ENCODE data around the gene KCNK7. TPM values are rescaled to one million over a fixed set of nuclear protein-coding genes. Genes with fewer than 3 reads are reported as not detected.

The KCNK7 gene
- total RNA-seq, 1 experiment from 2014 or later = 0.52 TPM

- no peak for DNase-seq (ENCODE audit: low read depth)
These were observed 38.2 kb downstream of the KCNK7 start for GRCh38 chr11:65557280-65558001.

- peak; percentile 48 for DNase-seq (ENCODE audit: low read depth)
These were observed 38.9 kb downstream of the KCNK7 start for GRCh38 chr11:65556470-65557279.

- DNase-seq (ENCODE audit: low read depth) = peak; percentile 98
These were observed 39.8 kb downstream of the KCNK7 start for GRCh38 chr11:65555693-65556231.

GRCh38 chr11:65554842-65555430, 40.7 kb downstream of the KCNK7 start:
- DNase-seq (ENCODE audit: low read depth) = no peak

GRCh38 chr11:65554057-65554818, 41.4 kb downstream of the KCNK7 start:
- DNase-seq (ENCODE audit: low read depth) = no peak

- no peak for DNase-seq (ENCODE audit: low read depth)
These were observed 42.1 kb downstream of the KCNK7 start for GRCh38 chr11:65553301-65554001.

- DNase-seq (ENCODE audit: low read depth) = no peak
These were observed 43.1 kb downstream of the KCNK7 start for GRCh38 chr11:65552388-65552951.

- no peak for DNase-seq (ENCODE audit: low read depth)
These were observed 43.8 kb downstream of the KCNK7 start for GRCh38 chr11:65551572-65552387.

GRCh38 chr11:65549096-65549495, 46.5 kb downstream of the KCNK7 start:
- no peak for DNase-seq (ENCODE audit: low read depth)

GRCh38 chr11:65548395-65548794, 47.2 kb downstream of the KCNK7 start:
- DNase-seq (ENCODE audit: low read depth) = no peak

GRCh38 chr11:65547446-65548125, 48.0 kb downstream of the KCNK7 start:
- no peak for DNase-seq (ENCODE audit: low read depth)

- no peak for DNase-seq (ENCODE audit: low read depth)
These were observed 49.2 kb downstream of the KCNK7 start for GRCh38 chr11:65546217-65546958.

- no peak for DNase-seq (ENCODE audit: low read depth)
These were observed 49.8 kb downstream of the KCNK7 start for GRCh38 chr11:65545853-65546216.

Other genes starting within 250 kb of the KCNK7 start
- 1.7 TPM in 1 of 2 replicates, not detected in the other for gene TIGD3, start 241.0 kb downstream of the KCNK7 start, total RNA-seq (2014; rRNA removed; shearing (Covaris generic))
- gene SLC25A45, start 213.2 kb downstream of the KCNK7 start, total RNA-seq (2014; rRNA removed; shearing (Covaris generic)) = 1.1 and 2.5 TPM in 2 replicates
- gene FRMD8, start 209.2 kb downstream of the KCNK7 start, total RNA-seq (2014; rRNA removed; shearing (Covaris generic)) = 42.6 and 43.0 TPM in 2 replicates
- gene NEAT1, start 173.0 kb downstream of the KCNK7 start, total RNA-seq (2014; rRNA removed; shearing (Covaris generic)) = 3.9 and 6.5 TPM in 2 replicates
- 370 and 608 TPM in 2 replicates for gene MALAT1, start 96.8 kb downstream of the KCNK7 start, total RNA-seq (2014; rRNA removed; shearing (Covaris generic))
- 59.7 and 96.5 TPM in 2 replicates for gene SCYL1, start 70.7 kb downstream of the KCNK7 start, total RNA-seq (2014; rRNA removed; shearing (Covaris generic))
- gene LTBP3, start 37.4 kb downstream of the KCNK7 start, total RNA-seq (2014; rRNA removed; shearing (Covaris generic)) = 15.1 and 27.3 TPM in 2 replicates
- 106 and 116 TPM in 2 replicates for gene ZNRD2, start 25.3 kb downstream of the KCNK7 start, total RNA-seq (2014; rRNA removed; shearing (Covaris generic))
- gene FAM89B, start 23.3 kb downstream of the KCNK7 start, total RNA-seq (2014; rRNA removed; shearing (Covaris generic)) = 35.4 and 40.0 TPM in 2 replicates
- gene EHBP1L1, start 19.7 kb downstream of the KCNK7 start, total RNA-seq (2014; rRNA removed; shearing (Covaris generic)) = 2.0 and 9.3 TPM in 2 replicates
- gene MAP3K11, start 18.4 kb upstream of the KCNK7 start, total RNA-seq (2014; rRNA removed; shearing (Covaris generic)) = 16.0 and 27.1 TPM in 2 replicates
- gene PCNX3, start 20.0 kb upstream of the KCNK7 start, total RNA-seq (2014; rRNA removed; shearing (Covaris generic)) = 16.5 and 26.0 TPM in 2 replicates
- gene SIPA1, start 42.3 kb upstream of the KCNK7 start, total RNA-seq (2014; rRNA removed; shearing (Covaris generic)) = 8.7 and 22.7 TPM in 2 replicates
- gene RELA, start 67.1 kb upstream of the KCNK7 start, total RNA-seq (2014; rRNA removed; shearing (Covaris generic)) = 37.2 and 49.1 TPM in 2 replicates
- 21.6 and 37.8 TPM in 2 replicates for gene KAT5, start 116.5 kb upstream of the KCNK7 start, total RNA-seq (2014; rRNA removed; shearing (Covaris generic))
- 45.0 and 48.2 TPM in 2 replicates for gene RNASEH2C, start 125.0 kb upstream of the KCNK7 start, total RNA-seq (2014; rRNA removed; shearing (Covaris generic))
- 5.9 and 13.0 TPM in 2 replicates for gene AP5B1, start 185.2 kb upstream of the KCNK7 start, total RNA-seq (2014; rRNA removed; shearing (Covaris generic))
- gene OVOL1, start 191.3 kb upstream of the KCNK7 start, total RNA-seq (2014; rRNA removed; shearing (Covaris generic)) = not detected in 2 replicates
- 0.12 TPM in 1 of 2 replicates, not detected in the other for gene SNX32, start 238.2 kb upstream of the KCNK7 start, total RNA-seq (2014; rRNA removed; shearing (Covaris generic))

All from M059J (cell line).